NCI-H1930 (cell line): ENCODE results near the gene NAA60.

Experiments
- DNase-seq, 2 experiments: peaks; one replicate each; lab custom pipeline; 2025; lab: John Stamatoyannopoulos, UW

The NAA60 gene

GRCh38 chr16:3510416-3510815, 66.9 kb downstream of the NAA60 start:
- DNase-seq = no peak

DNA sequence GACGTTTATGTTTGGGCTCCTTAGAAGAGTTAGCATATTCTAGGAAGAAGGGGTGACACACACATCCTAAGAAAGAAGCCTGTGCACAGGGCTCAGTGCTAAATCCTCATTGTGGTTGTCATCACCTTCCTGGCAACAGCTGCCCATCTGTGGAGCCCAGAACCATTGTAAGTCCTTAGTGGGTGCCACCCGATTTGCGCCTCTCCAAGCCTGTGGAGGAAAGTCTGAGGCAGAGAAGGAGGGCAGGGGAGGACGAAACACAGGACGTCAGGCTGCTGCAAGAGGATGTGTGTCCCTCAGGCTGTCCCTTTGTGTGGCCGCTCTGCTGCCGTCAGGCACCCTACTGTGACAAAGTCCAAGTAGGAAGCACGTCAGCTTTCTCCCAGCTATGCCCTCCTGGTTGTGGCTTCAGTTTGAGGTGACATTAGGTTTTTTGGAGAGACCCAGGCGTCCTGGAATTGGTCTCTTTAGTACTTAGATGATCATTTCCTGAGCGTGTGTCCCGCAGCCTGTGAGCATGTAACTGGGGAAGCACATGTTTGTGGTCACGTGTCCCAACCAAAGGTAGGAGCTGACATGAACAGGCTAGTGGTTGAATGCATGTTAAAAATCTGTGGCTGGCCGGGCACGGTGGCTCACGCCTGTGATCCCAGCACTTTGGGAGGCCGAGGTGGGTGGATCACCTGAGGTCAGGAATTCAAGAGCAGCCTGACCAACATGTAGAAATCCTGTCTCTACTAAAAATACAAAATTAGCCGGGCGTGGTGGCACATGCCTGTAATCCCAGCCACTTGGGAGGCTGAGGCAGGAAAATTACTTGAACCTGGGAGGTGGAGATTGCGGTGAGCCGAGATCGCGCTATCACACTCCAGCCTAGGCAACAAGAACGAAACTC, 68.1 kb downstream of the NAA60 start:
- DNase-seq = no peak

DNA sequence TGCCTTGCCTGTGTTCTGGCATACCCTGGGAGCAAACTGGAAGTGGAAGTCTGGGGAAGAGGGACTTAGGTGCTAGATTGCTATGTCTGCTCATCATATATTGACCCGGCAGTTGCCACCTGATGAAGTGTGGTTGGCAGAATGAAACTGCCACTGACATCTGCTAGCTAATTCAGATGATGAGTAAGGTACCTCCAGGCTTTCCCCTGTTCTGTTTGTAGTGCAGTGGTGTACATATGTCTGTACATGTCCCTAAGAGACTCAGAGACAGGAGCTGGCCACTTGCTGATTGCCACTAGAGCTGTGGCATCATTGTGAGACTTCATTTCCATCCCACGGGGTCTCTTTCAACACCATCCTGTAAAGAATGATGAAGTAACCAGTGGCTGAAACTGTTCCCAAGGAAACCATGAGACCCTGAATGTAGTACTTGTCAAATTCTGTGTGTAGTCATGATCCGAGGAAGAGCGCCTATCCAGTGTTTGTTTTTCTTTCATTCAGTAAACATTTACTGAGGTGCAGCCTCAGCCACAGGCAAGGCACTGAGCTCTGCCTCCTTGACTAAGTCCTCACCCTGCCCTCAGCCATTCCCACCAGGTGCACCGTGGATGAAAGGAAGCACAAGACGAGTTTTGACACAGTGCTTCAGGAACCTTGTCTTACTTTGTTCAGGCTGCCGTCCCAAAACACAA, 70.6 kb downstream of the NAA60 start:
- DNase-seq = no peak

DNA sequence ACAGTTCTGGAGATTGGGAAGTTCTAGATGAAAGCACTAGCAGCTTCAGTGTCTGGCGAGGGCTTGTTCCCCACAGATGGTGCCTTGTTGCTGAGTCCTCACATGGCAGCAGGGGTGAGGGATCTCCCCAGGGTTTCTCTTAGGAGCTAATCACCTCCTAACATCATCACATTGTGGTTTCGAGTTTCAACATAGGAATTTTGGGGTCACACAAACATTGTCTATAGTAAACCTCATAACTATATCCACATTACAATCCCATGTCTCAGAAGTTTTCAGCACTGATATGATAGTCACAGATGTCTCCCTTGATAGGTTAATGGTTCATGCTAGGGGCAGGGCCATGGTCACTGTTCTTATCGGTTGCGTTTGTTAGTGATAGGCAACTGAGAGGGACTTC, 71.1 kb downstream of the NAA60 start:
- no peak for DNase-seq

GRCh38 chr16:3515897-3516296, 72.4 kb downstream of the NAA60 start:
- DNase-seq = no peak

GRCh38 chr16:3518292-3518985, 75.0 kb downstream of the NAA60 start:
- no peak for DNase-seq

- no peak for DNase-seq
Measured at GRCh38 chr16:3518986-3519348, 75.5 kb downstream of the NAA60 start.

GRCh38 chr16:3519581-3519980, 76.1 kb downstream of the NAA60 start:
- DNase-seq = no peak

- DNase-seq = no peak
Measured at GRCh38 chr16:3520413-3520812, 76.9 kb downstream of the NAA60 start.

- no peak for DNase-seq
Measured at GRCh38 chr16:3520841-3521240, 77.4 kb downstream of the NAA60 start.

DNA sequence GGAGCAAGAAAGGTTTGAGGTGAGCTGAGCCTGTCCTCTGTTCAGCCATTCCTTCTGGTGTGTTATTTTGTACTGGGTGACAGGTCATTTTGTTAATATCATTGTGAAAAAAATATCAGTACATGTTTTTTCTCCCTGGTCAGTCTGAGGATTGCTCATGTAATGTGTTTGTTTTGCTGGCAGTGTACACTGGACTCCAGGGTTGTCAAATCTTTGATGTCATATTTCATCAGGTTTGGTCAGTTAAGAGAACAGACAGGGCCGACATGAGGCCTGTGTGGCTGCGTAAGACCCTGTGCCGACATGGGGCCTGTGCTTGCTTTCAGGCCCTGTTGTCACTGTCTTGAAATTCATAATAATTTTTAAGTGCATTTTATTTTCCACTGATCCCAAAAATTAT, 79.8 kb downstream of the NAA60 start:
- DNase-seq = no peak

DNA sequence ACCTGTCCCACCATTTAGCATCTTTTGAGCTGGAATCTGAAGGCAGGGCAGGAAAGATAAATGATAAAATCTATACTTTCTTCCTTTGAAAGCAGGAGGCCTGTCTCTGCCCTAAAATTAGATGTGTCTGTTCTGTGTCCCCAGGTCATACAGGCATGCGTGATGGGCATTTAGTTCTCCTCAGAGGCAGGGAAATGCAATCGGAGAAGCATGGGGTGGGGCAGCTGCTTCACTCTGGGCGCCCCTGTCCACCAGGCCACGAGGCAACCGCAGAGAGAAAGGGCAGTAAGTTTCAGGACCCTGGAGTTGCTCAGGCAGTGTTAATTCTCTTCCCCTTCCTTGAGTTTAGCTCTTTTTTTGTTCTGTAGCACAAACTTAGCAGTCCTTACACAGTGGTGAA, 82.5 kb downstream of the NAA60 start:
- no peak for DNase-seq

DNA sequence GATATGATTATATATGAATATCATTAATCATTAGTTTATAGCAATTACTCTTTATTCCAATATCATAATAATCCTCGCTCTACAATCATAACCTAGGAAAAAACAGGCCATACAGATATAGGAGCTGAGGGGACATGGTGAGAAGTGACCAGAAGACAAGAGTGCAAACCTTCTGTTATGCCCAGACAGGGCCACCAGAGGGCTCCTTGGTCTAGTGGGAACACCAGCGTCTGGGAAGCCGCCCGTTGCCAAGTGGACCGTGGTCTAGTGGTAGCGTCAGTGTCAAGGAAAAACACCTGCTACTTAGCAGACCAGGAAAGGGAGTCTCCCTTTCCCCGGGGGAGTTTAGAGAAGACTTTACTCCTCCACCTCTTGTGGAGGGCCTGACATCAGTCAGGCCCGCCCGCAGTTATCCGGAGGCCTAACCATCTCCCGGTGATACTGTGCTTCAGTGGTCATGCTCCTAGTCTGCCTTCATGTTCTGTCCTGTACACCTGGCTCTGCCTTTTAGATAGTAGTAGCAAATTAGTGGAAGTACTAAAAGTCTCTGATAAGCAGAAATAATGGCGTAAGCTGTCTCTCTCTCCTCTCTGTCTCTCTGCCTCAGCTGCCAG, 83.8 kb downstream of the NAA60 start:
- peak in 1 of 2 experiments; percentile 30 for DNase-seq

- DNase-seq = no peak
Measured at GRCh38 chr16:3528406-3528805, 84.9 kb downstream of the NAA60 start.

DNA sequence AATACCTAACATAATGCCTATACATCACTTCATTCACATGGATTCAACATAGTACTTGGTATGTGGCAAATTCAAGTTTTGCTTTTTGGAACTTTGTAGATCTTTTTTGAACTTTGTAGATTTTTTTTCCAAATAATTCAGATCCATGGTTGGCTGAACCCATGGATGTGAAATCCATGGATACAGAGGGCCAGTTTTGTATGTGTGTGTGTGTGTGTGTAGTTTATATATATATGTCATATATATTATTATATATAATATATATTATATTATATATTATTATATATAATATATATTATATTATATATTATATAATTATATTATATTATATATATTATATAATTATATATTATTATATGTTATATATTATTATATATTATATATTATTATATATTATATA, 85.7 kb downstream of the NAA60 start:
- no peak for DNase-seq

DNA sequence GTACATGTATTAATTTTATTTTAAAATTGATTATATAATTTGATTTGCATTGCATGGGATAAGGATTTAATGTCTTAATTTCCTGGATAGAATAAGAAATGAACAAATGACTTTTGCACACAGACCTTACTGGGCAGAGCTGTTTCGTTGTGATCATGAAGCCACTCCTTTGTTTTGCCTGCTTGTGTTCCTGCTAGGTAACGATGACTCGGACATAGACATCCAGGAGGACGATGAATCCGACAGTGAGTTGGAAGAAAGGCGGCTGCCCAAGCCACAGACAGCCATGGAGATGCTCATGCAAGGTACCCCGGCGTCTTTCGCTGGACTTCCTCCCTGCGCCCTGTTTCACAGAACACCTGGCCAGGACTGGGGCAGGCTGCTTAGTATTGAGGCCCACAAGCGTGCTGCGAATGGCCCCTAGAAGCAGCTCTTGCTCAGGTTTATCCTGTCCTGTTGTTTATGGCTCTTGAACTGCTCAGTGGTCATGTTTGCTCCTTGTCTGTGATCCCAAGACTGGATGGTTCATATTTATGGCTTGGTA, 87.0 kb downstream of the NAA60 start:
- DNase-seq = no peak

GRCh38 chr16:3532741-3533140, 89.3 kb downstream of the NAA60 start:
- DNase-seq = no peak

- no peak for DNase-seq
Measured at GRCh38 chr16:3534126-3534525, 90.6 kb downstream of the NAA60 start.

GRCh38 chr16:3536271-3536731, 92.8 kb downstream of the NAA60 start:
- DNase-seq = no peak
